HG03280 (cell line): ENCODE data around the gene NOS1AP.

Experiments
- ATAC-seq: cut with Tn5 transposase; IDR thresholded peaks from one replicate; pipeline ENCODE4 v1.9.1; 2021; ENCODE audit warnings: mild to moderate bottlenecking, moderate library complexity; ENCODE audit not compliant: unreplicated experiment

Gene NOS1AP

DNA sequence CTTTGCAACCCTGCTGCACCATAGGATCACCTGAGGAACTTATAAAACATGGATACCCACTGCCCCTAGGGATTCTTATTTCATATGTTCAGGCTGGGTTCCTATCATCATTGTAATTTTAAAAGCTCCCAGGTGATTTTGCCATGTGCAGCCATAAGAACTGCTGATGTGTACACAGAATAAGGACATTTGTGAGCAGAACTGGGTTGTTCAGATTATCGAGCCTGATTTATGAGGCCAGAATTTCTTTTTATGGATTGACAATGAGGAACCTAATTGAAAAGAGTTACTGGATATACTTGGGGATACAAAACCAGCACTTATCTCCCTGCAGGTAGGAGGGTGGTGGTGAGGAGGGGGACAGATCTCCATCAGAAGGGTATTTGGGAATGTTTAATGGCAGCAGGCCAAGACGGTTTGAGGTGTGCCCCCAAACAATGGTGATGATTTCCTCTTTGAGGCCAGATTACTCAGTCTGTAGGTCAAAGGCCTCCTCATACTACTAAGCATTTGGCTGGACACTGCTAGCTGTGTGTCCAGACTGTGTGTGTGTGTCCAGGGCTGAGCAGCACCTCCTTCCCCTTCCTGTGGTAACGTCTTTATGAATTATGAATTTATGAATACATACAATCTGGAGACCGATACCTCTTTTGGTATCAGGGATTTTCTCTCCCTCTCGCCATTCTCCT lies 18.9 kb downstream of the NOS1AP start:
- ATAC-seq = no peak

DNA sequence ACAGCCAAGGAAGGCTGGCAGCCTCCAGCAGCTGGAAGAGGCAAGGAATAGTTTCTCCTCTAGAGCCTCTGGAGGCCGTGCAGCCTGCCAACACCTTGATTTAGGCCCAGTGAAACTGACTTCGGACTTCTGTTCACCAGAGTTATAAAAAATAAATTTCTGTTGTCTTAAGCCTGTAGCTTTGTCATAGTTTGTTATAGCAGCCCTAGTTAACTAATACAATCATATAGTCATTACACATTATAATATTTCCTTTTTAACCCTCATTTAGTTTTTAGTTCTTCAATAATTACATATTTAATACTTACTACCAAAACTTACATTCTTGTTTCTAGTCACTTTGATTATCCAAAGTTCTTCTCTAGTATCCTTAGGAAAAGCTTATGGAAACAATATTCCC lies 20.3 kb downstream of the NOS1AP start:
- no peak for ATAC-seq

- ATAC-seq = no peak
These were observed 20.9 kb downstream of the NOS1AP start for GRCh38 chr1:162090378-162090777.

DNA sequence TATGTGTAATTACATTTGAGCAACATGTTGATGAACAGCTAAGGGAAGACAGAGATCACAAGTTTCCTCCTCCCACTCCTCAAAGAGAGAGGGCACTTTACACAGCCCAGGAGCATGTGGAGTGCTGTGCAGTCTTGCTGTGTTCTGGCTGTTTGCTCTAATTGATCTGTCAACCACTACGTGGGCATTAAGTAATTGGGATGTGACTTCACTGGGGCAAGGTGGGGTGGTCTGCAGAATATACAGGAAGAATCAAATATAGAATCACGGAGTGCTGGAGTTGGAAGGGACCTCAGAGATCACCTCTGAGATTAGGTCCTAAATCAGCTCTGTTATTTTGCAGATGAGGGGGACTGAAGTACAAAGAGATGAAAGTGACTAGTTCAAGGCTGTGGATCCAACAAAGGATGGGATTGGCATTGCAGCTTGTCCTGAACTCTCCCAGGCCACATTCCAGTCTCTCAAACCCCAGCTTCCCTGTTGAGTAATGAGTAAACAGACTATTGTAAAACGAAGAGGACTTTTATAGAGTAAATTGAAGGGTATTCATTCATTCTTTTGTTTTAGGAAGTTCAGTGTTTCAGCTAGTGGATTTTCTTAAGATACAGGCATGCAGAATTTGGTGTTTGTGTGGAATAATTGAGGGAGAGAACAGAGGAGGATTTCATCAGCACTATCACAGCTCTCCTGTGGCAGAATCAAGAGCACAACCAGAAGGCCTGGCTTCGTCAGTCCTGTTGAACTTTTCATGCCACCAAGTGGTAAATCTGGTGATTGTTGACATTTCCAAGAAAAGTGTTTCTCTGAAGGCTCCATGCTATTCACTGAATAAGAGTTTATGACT lies 22.4 kb downstream of the NOS1AP start:
- no peak for ATAC-seq

DNA sequence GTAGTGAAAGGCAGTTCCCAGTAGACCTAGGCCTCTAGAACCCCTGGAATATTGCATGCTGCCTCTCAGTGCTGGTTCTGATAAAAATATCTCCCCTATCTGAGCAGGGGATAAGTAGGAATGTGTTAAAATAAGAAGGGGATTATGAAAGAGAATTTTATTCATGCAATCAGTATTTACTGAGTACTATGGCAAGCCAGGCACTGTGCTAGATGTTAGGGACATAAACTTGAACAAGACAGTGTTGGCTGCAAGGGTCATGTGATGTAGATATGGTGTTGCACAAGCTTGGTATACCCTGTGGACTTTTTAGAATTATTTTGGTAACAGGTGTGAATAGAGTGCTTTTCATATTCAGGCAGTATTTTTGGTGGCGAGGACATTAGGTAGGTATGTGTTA lies 23.6 kb downstream of the NOS1AP start:
- ATAC-seq = no peak

- no peak for ATAC-seq
These were observed 24.8 kb downstream of the NOS1AP start for GRCh38 chr1:162094271-162094670.

GRCh38 chr1:162094723-162095122 lies 25.2 kb downstream of the NOS1AP start:
- ATAC-seq = no peak

DNA sequence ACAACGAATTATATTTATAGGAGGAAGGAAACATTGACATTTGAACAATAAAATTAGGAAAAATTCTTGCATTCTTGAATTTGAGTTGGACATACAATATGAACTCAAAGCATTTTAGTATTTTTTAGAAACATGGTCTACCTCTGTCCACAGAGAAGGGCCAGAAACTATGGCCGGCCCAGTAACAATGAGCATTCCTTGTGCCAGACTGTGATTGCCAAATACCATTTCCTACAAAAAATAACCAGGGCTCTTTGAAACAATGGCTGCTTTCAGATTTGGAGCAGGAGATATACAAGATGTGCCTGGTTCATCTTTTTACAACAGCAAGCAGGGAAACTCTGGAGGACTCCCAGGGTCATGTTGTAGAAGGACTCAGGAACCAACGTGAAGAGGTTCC lies 38.4 kb downstream of the NOS1AP start:
- ATAC-seq = no peak

DNA sequence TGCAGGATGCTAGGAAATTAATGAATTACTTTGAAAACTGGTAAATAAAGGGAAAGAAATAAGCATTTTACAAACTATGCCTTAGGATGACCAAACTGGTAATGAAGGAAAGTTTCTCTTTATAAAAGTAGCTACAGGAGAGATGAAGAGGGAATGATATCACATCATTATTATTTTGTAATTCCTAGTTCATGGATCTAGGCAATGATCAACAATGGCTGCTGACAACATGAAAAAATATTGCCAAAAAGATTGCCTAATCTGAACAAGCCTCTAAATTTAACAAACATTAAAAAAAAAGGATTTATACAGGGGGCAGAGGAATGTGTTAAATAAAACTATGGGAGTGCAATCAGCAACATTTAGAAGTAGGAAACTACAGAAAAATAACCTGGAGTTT lies 38.9 kb downstream of the NOS1AP start:
- ATAC-seq = no peak

DNA sequence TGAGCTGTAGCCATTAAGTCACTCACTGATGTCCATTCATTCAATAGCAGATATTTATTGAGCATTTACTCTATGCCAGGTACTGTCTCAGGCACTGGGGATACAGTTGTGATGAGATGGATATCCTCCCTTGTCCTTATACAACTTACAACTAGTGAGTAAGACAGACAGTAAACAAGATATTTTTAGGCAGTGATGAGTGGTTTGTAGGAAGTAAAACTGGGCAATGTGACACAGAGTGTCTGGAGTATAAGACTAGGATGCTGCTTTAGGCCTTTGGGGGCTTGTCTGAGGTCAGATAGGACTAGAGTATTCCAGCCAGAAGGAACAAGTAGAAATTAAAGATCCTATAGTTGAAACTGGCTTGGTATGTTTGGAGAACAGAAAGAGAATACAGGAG lies 41.4 kb downstream of the NOS1AP start:
- no peak for ATAC-seq

DNA sequence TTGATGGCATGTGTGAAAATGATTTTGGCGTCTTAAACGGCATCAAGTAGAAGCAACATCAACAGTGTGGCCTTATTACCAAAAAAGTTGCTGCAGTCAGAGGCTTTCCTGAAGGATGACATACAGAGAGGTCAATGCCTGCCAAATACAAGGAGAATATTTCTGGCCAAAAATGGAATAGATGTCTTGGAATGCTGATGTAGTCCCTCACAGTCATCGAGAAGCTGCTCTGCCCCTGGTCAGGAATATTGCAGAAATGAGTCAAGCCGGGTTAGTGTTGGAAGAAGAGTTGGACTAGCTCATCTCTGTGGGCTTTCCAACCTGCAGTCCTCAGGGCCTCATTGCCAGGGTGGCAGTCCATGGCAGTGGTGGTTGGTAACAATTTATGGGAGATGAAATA lies 42.1 kb downstream of the NOS1AP start:
- no peak for ATAC-seq

DNA sequence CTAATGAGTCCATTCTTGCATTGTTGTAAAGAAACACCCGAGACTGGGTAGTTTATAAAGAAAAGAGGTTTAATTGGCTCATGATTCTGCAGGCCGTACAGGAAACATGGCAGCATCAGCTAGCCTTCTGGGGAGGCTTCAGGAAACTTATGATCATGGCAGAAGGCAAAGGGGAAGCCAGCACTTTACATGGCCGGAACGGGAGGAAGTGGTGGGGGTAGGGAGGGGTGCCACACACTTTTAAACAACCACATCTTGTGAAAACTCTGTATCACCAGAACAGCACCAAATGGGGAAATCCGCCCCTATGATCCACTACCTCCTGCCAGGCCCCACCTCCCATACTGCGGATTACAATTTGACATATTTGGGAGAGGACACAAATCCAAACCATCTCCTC lies 43.9 kb downstream of the NOS1AP start:
- no peak for ATAC-seq

DNA sequence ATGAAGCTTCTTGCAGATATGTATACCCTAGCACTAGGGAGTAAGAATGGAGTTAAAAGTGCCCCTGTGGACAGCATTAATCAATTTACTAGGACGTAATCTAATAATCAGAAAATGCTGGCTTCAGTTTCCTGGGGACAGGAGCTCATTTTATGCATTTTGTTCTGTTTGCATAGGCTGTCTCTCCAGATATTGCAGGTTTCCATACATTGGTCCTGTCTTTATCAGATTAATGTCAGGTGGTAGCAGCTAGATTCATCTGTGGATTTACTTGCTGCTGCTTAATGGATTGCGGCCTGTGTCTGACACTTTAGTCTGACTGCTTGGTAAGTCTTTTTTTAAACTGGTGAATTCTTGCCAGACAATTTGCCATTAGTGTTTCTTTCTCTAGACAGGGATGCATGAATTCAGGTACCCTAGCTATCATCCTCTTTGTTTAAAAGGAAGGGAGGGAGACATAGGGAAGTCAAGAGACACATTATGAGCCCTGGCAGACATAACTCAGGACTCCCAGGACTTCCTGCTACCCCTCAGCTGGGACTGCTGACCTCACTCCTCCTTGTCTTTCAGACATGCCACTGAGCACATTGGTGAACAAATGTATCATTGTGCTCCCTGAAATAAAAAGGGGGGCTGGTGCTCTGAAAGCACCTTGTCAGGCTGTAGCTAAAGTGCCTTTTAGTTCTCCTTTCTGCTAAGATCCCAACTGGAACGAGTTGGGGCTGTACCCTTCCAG lies 47.7 kb downstream of the NOS1AP start:
- no peak for ATAC-seq

- ATAC-seq = no peak
These were observed 48.6 kb downstream of the NOS1AP start for GRCh38 chr1:162118063-162118462.

DNA sequence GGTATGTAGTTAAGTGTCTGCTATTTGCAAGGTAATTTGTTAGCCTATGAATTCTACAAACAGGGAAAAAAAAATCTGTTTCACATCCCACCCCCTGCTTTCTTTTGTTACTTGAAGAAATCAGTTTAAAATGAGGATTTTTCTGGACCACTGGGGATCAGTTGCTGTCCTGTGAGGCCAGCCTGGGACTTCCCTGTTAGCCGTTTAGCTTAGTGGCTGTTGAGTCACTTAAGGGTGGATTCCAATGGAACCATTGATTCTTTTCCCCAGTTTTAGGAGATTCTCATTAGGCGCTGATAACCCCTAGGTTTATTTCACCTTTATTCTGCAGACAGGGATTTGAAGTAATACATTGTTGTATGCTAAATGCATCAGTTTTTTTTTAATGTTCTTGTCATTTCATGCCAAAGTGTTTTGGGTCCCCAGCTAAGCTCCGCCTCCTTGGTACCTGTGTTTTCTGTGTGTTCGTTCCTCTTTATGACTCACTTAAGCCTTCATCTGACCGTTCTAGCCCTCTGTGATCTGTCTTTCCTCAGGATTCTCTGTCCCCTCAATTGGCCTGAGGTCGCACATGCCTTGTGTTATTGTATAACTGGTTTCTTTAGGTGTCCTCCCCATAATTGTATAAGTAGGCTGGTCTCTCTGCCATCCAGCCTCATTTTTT lies 59.3 kb downstream of the NOS1AP start:
- no peak for ATAC-seq

- no peak for ATAC-seq
These were observed 60.8 kb downstream of the NOS1AP start for GRCh38 chr1:162130308-162130707.

DNA sequence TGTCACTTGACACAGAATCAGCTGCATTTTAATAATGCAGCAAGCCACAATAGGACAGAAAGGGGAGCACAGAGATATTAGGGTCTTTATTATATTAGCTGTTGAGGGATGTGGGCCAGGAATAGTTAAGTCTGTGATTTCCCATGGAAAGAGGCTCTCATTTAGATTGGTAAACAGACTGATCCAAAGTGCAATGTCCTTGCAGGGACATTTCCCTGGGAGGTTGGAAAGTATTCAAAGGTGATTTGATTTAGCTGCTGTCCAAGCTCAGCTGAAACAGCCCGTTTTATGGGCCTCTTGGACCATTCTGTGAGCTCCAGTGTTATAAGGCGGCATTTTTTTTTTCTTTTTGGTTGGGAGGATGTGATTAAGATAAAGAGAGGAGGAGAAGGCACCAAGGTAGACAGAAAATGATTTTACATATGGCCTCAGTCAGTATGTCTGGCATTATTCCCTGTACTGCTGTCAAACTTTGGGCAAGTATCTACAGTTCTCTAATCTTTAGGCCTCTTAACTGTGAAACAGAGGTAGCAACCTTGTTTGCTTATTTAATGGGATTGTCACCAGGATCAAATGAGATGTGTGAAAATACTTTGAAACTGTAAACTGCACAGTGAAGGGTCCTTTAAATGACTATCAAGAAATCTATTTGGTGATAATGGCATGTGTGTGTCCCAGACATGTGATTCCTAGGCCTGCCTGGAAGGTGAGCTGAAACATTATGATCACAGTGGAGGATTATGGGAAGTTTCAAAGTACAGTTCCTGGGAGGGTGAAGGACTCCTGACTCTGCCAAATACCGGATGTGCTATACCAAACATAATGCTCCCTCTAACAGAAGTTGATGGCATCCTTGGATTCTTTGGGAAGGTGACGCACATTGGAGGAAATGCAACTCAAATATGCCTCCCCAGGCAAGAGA lies 62.2 kb downstream of the NOS1AP start:
- ATAC-seq = no peak

- no peak for ATAC-seq
These were observed 64.1 kb downstream of the NOS1AP start for GRCh38 chr1:162133566-162133965.

DNA sequence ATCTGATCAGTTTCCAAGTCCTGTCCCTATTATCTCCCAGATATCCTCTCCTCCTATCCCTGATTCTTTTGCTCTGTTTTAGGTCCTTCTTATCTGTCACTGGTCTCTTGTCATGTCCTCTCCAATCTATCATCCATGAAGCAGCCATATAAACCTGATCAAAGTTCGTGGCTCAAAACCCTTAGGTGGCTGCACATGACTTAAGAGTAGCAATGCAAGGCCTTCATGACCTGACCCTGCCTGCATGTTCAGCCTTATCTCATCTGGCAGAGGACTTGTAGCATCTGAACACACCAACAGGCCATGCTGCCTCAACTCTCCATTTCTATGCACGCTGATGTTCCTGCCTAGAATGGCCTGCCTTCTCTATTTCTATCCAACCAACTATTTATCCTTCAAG lies 65.2 kb downstream of the NOS1AP start:
- ATAC-seq = no peak

GRCh38 chr1:162135271-162135775 lies 65.8 kb downstream of the NOS1AP start:
- ATAC-seq = no peak
